K562 (cell line): ENCODE data around the gene CLEC3B. TPM values are rescaled to one million over a fixed set of nuclear protein-coding genes. Genes with fewer than 3 reads are reported as not detected.

Experiments
- CCNT2 ChIP-seq: IDR thresholded peaks from 2 replicates; pipeline ENCODE4 v1.6.1; 2011; ENCODE audit warnings: borderline replicate concordance, low read depth, mild to moderate bottlenecking, moderate library complexity, mixed read lengths, low read length; ENCODE audit not compliant: insufficient read length; ENCODE audit errors: extremely low read depth
- CXXC5 ChIP-seq: fragments of 250-450 bp; sonication (Bioruptor Pico); IDR thresholded peaks from 2 replicates; pipeline ENCODE4 v1.8.0; 2022; ENCODE audit warnings: inconsistent platforms, mild to moderate bottlenecking, moderate library complexity
- FOXM1 ChIP-seq, 2 experiments: fragments of 450-650 bp in 1 of 2; sonication (generic) in 1 of 2; formaldehyde crosslinking in 1 of 2; IDR thresholded peaks; 2 replicates each; pipeline versions ENCODE4 v1.6.1 to v1.9.0; 2017 to 2022; ENCODE audit warnings: low read depth in 2 of 2, mild to moderate bottlenecking in 2 of 2, missing genetic modification reagents in 1 of 2, moderate library complexity in 1 of 2
- JUND ChIP-seq, 2 experiments: IDR thresholded peaks; 2 replicates in 1 of 2; 3 replicates in 1 of 2; pipeline ENCODE4 v1.6.1; 2011; ENCODE audit warnings: borderline replicate concordance in 2 of 2, low read depth in 2 of 2, low read length in 2 of 2, improper control_type of control experiment in 1 of 2, missing biosample characterization in 1 of 2, missing genetic modification characterization in 1 of 2, missing genetic modification reagents in 1 of 2
- NBN ChIP-seq: fragments of 450-650 bp; IDR thresholded peaks from 2 replicates; pipeline ENCODE4 v1.6.1; 2016; ENCODE audit warnings: low read depth, mild to moderate bottlenecking
- NCOA1 ChIP-seq: fragments of 450-650 bp; IDR thresholded peaks from 2 replicates; pipeline ENCODE4 v1.6.1; 2016; ENCODE audit warnings: low read depth
- NFIC ChIP-seq: fragments of 450-650 bp; IDR thresholded peaks from 2 replicates; pipeline ENCODE4 v1.6.1; 2017; ENCODE audit warnings: mild to moderate bottlenecking, inconsistent platforms
- PRDM10 ChIP-seq: fragments of 450-650 bp; IDR thresholded peaks from 2 replicates; pipeline ENCODE4 v1.6.1; 2018; ENCODE audit not compliant: partially characterized antibody
- TCF3 ChIP-seq: sonication (generic); formaldehyde crosslinking; IDR thresholded peaks from 2 replicates; pipeline ENCODE4 v1.4.0; 2020; ENCODE audit warnings: mild to moderate bottlenecking, missing genetic modification reagents
- TEAD4 ChIP-seq, 2 experiments: sonication (generic) in 1 of 2; formaldehyde crosslinking in 1 of 2; IDR thresholded peaks; 2 replicates each; pipeline versions ENCODE4 v1.6.1 to v1.8.0; 2012 to 2022; ENCODE audit warnings: borderline replicate concordance in 1 of 2, inconsistent platforms in 1 of 2, low read length in 1 of 2, mild to moderate bottlenecking in 1 of 2, missing genetic modification reagents in 1 of 2
- TOE1 ChIP-seq, 2 experiments: fragments of 450-650 bp in 1 of 2; sonication (generic) in 1 of 2; formaldehyde crosslinking in 1 of 2; IDR thresholded peaks; 2 replicates each; pipeline versions ENCODE4 v1.7.1 to v1.8.0; 2016 to 2022; ENCODE audit warnings: borderline replicate concordance in 2 of 2, mild to moderate bottlenecking in 2 of 2, antibody characterized with exemption in 1 of 2, inconsistent platforms in 1 of 2, low read depth in 1 of 2, missing genetic modification reagents in 1 of 2, moderate library complexity in 1 of 2
- U2AF1 ChIP-seq: fragments of 200-400 bp; formaldehyde crosslinking; optimal IDR thresholded peaks from 2 replicates; pipeline ENCODE3; 2017; ENCODE audit warnings: mild to moderate bottlenecking, low read depth, low read length, moderate library complexity
- ZC3H11A ChIP-seq: IDR thresholded peaks from 2 replicates; pipeline ENCODE4 v1.6.1; 2012; ENCODE audit warnings: low read depth, low read length, improper control_type of control experiment
- ZNF212 ChIP-seq: fragments of 450-650 bp; formaldehyde crosslinking; IDR thresholded peaks from 2 replicates; pipeline ENCODE4 v1.4.0; 2020; ENCODE audit warnings: mild to moderate bottlenecking
- ZNF282 ChIP-seq: sonication (generic); formaldehyde crosslinking; IDR thresholded peaks from 2 replicates; pipeline ENCODE4 v1.8.1; 2023; ENCODE audit warnings: missing genetic modification reagents
- ZNF695 ChIP-seq: fragments of 450-650 bp; formaldehyde crosslinking; IDR thresholded peaks from 2 replicates; pipeline ENCODE4 v1.4.0; 2020; ENCODE audit warnings: mild to moderate bottlenecking, moderate library complexity
- polyA plus RNA-seq, 8 experiments: library from polyadenylated mRNA; depleted of rRNA in 4 of 8; stranded (reverse) in 5 of 8; unstranded in 3 of 8; fragments of >200 nt; fragmentation: Nextera tagmentation in 2 of 8; fragmentation: Illumina TruSeq in 1 of 8; extraction: Ambion mirVana in 2 of 8; extraction: Trizol in 1 of 8; gene quantifications; 2 replicates each; pipeline versions ENCODE4 v1.2.1 to v1.2.3, GENCODE V29; 2011 to 2014; ENCODE audit warnings: inconsistent platforms in 1 of 8, missing spikeins in 1 of 8
- total RNA-seq, 7 experiments: library from RNA; depleted of rRNA in 6 of 7; stranded (reverse); fragments of >200 nt in 6 of 7; fragmentation: Illumina TruSeq in 2 of 7; extraction: Trizol in 2 of 7; gene quantifications; 2 replicates each; pipeline versions ENCODE4 v1.2.1 to v1.2.3, GENCODE V29; 2011 to 2021; ENCODE audit warnings: low replicate concordance in 1 of 7
- TF ChIP-seq, protein P1 (sequence below): sonication (generic); formaldehyde crosslinking; IDR thresholded peaks from 2 replicates; pipeline ENCODE4 v1.8.0; 2023; ENCODE audit warnings: mild to moderate bottlenecking, missing genetic modification reagents
- TF ChIP-seq, protein P2 (sequence below): fragments of 250-450 bp; sonication (Bioruptor Pico); IDR thresholded peaks from 2 replicates; pipeline ENCODE4 v1.8.0; 2021; ENCODE audit warnings: moderate library complexity, mild to moderate bottlenecking, inconsistent platforms

CLEC3B gene
- total and polyA plus RNA-seq, 9 of the 15 experiments (the other 6 are each of a cell fraction or from before 2014, with no cell fraction given) = not detected

GRCh38 chr3:45037720-45038455, 11.8 kb downstream of the CLEC3B start (continued):
- TF ChIP-seq, protein P1, sequence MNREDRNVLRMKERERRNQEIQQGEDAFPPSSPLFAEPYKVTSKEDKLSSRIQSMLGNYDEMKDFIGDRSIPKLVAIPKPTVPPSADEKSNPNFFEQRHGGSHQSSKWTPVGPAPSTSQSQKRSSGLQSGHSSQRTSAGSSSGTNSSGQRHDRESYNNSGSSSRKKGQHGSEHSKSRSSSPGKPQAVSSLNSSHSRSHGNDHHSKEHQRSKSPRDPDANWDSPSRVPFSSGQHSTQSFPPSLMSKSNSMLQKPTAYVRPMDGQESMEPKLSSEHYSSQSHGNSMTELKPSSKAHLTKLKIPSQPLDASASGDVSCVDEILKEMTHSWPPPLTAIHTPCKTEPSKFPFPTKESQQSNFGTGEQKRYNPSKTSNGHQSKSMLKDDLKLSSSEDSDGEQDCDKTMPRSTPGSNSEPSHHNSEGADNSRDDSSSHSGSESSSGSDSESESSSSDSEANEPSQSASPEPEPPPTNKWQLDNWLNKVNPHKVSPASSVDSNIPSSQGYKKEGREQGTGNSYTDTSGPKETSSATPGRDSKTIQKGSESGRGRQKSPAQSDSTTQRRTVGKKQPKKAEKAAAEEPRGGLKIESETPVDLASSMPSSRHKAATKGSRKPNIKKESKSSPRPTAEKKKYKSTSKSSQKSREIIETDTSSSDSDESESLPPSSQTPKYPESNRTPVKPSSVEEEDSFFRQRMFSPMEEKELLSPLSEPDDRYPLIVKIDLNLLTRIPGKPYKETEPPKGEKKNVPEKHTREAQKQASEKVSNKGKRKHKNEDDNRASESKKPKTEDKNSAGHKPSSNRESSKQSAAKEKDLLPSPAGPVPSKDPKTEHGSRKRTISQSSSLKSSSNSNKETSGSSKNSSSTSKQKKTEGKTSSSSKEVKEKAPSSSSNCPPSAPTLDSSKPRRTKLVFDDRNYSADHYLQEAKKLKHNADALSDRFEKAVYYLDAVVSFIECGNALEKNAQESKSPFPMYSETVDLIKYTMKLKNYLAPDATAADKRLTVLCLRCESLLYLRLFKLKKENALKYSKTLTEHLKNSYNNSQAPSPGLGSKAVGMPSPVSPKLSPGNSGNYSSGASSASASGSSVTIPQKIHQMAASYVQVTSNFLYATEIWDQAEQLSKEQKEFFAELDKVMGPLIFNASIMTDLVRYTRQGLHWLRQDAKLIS (CRISPR knock-in tag) = peak; percentile 68; the same call in 1 of the 2 replicates
- TF ChIP-seq NCOA1 = no peak
- peak; percentile 46 for TF ChIP-seq TEAD4 (IDR thresholded peaks at IDR 0.05; ENCODE audit: low read length)
- no peak for TF ChIP-seq TEAD4 (CRISPR knock-in tag; IDR thresholded peaks at IDR 0.05; ENCODE audit: borderline replicate concordance)
- TF ChIP-seq TOE1 (IDR thresholded peaks at IDR 0.05; ENCODE audit: borderline replicate concordance) = peak; percentile 63; the same call in 1 of the 2 replicates
- TF ChIP-seq TOE1 (CRISPR knock-in tag; IDR thresholded peaks at IDR 0.05; ENCODE audit: borderline replicate concordance, low read depth) = no peak
- peak; percentile 38; the same call in 1 of the 2 replicates for TF ChIP-seq NFIC
- peak; percentile 90 for TF ChIP-seq NBN
- peak; percentile 48; the same call in 1 of the 2 replicates for TF ChIP-seq ZC3H11A
- TF ChIP-seq U2AF1 = no peak
- no peak for TF ChIP-seq ZNF282 (CRISPR knock-in tag)
- no peak for TF ChIP-seq FOXM1 (IDR thresholded peaks at IDR 0.05; ENCODE audit: low read depth)
- TF ChIP-seq FOXM1 (CRISPR knock-in tag; IDR thresholded peaks at IDR 0.05; ENCODE audit: low read depth) = no peak
- TF ChIP-seq CXXC5 = peak; percentile 53
- TF ChIP-seq, protein P2, sequence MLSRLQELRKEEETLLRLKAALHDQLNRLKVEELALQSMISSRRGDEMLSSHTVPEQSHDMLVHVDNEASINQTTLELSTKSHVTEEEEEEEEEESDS = no peak
- TF ChIP-seq PRDM10 = peak; percentile 47
- TF ChIP-seq CCNT2 = no peak
- 0 out of 2 replicates have a peak, but pooled peaks have one; percentile 5 for TF ChIP-seq TCF3 (CRISPR knock-in tag)
- TF ChIP-seq ZNF212 = no peak
- no peak for TF ChIP-seq ZNF695 (CRISPR knock-in tag)
- TF ChIP-seq JUND (IDR thresholded peaks at IDR 0.05; ENCODE audit: borderline replicate concordance, low read depth, low read length) = peak; percentile 75
- peak; percentile 18; the same call in 1 of the 3 replicates for TF ChIP-seq JUND (tag; IDR thresholded peaks at IDR 0.05; ENCODE audit: borderline replicate concordance, low read depth, low read length)
